HG02571 (cell line): Measurements from ENCODE around the gene PDGFRB.

ENCODE experiments used
- ATAC-seq: cut with Tn5 transposase; IDR thresholded peaks from one replicate; pipeline ENCODE4 v1.9.1; 2021; ENCODE audit warnings: mild to moderate bottlenecking, moderate library complexity; ENCODE audit not compliant: unreplicated experiment

PDGFRB gene

DNA sequence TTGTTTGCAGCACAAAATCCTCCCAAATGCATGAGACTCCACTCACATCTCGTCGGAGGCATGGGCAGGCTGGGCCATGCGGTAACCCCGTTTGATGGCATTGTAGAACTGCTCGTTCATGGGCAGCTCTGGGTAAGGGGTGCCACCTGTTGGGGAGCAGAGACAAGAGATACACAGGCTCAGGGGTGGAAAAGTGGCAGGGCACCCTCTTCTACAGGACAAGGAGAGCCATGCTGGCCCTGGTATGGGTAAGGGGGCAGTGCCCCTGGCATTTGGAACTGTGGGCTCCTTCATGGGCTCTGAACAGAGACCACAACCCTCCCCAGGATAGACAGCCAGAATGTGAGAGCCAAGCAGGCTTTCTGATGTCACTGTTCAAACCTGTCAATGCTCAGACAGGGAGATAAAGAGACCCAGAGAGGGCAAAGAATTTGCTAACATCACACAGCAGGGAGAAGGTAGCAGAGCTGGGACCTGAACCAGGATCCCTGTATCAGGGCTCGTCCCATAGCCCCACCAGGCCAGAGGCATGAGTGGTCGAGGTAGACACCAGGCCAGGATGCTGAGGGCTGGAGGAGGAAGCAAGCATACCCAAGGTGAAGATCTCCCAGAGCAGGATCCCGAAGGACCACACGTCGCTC lies 36.1 kb downstream of the PDGFRB start:
- no peak for ATAC-seq

DNA sequence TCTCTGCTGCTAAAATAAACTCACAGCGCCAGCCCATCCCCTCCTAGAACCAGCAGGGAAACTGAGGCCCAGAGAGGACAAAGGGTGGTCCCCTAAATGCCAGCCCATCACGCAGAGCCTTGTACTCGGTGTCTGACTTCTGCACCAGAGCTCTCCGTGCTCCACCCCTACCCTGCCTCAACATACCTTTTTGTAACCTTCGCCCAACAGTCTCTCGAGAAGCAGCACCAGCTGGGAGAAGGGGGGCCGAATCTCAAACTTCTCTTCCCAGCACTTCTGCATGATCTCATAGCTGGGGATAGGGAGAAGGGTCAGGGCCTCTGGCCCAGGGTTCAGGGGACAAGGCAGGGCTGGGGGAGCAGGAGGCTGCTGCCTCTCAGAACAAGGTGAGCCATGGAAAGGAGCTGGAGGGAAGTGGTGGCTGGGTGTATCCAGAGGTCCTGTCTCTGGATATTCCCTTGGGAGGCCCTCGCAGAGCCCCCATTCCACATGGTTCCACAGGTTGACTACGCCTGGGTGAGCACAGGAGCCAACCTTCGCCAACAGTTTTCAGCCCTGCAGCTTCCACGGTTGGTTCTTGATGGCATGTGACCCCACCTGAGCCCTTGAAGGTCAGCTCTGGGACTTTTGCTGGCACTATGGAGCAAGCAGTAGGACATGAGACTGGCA lies 37.0 kb downstream of the PDGFRB start:
- ATAC-seq: no peak

DNA sequence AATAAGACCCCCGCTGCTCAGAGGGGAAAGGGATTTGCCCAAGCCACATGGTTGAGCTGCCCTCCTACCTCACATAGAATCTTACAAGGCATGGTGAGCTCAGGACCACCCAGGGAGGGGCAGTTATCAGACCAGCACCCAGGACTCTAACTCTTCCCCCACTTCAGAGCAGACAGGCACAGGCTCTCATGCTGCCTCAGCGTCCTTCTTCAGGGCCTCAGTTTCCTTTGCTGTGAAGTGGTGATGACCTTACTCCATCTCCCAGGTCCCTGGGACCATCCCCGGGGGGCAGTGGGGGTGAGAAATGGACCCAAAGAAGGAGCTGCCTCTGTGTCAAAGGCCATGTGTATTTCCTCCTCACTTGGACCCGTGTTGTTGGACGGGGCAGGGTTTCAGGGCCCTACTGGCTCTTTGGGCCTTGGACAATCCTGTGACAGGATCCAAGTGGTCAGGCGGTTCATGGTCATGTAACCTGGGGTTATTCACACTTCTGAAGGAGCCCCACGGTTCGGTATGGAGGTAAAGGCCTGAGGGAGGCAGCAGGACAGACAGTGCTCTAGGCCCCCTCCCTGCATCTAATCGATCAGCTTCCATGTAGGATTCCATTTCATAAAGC lies 37.6 kb downstream of the PDGFRB start:
- no peak for ATAC-seq

- no peak for ATAC-seq
Observed at GRCh38 chr5:150116667-150117400, 38.8 kb downstream of the PDGFRB start.

DNA sequence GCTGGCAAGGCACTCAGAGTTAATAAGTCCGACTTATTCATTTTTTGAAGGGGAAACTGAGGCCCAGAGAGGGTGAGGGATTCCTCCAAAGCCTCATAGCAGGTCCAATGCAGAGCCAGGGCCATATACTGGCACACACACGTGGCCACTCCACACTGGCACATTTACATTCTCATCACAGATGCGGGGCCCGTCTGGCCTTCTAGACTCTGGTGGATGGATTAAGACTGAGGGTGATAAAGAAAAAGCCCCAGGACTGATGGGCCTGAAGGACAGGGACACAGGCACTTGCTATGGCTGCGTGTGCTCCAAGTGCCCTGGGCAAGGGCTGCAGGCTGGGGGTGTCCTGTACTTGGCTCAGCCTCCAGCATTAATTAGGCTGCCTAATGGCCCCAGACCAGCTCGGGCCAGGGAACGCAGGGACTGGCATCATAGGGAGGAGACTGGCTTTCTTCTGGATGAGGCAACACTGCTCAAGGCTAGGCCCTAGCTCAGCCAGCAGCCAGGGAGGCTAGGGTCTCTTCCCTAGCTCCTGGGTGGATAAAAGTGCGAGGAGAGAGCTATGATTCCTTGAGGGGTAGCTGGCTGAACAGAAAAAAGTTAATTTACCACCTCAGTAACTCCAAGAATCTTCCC lies 40.8 kb downstream of the PDGFRB start:
- ATAC-seq: no peak

DNA sequence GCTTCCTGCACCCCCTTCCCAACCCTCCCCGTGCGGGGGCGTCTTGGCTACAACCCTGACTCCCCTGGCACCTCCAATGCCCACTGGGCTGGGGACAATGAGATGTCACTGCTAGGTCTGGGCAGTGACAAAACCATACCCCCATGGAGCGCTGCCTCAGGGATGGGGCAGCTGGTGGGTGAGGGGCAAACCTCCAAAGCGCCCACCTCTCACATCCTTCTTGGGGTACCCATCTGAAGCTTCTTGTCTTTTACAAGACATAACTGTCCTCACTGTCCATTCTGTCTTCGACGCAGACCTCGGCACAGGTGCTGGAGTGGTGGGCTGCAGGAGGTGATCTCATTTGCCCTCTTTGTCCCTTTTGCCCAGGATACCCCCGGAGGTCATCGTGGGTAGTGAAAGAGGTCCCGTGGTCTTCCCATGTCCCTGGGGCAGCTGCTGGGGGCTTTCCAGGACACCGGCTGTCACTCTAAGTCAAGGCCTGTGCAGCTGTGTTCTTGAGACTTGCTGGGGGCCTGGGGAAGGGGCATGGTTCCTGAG lies 41.5 kb downstream of the PDGFRB start:
- ATAC-seq: no peak

DNA sequence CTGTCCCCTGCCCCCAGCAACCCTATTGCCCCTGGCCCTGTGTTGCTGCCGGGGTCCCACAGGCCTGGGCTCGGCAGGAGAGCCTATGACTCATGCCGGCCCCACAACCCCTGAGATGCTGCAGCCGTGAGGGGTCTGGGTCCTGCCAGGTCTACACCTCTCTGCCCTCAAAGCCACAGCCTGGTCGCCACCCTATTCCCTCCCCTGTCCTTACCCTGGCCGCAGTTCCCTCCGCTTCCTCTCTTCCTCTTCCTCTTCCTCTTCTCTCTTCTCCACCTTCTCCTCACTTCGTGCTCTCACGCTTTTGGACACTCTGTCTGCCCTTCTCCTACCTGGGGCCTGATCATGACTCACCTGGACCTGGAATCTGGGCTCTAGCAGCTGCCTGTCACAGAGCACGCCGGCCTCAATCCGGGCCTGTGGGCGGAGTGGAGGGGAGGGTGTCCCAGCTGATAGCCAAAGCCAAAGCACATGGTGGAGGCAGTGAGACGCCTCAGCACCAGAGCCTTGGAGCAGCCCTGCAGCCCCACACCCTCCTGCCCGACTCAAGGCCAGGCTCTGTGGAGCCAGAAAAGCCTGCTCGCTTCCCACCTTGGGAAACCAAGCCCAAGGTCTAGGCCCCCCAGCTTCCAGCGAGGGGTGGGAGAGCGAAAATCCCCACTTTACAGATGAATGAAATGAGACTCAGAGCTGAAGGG lies 42.4 kb downstream of the PDGFRB start:
- no peak for ATAC-seq

- no peak for ATAC-seq
Observed at GRCh38 chr5:150112201-150113046, 43.2 kb downstream of the PDGFRB start.

GRCh38 chr5:150111122-150111521 lies 44.5 kb downstream of the PDGFRB start:
- no peak for ATAC-seq

DNA sequence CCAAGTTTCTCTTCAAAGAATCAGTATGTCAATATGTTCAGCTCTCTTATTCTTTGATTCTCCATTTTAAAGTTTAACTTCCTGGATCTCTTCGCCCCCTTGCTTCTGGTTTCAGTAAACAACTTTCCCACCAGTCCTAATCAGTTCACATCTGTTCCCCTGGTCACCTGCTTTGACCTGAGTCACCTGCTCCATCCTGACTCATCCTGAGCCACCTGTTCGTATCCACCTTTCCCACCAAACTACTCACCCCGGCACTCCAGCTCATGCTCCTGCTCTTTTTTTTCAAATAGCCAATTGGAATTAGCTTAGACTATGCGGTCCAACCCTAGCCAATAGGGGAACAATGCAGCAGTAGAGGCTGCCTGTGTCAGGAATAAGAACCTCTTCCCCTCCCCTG lies 45.7 kb downstream of the PDGFRB start:
- ATAC-seq: no peak

DNA sequence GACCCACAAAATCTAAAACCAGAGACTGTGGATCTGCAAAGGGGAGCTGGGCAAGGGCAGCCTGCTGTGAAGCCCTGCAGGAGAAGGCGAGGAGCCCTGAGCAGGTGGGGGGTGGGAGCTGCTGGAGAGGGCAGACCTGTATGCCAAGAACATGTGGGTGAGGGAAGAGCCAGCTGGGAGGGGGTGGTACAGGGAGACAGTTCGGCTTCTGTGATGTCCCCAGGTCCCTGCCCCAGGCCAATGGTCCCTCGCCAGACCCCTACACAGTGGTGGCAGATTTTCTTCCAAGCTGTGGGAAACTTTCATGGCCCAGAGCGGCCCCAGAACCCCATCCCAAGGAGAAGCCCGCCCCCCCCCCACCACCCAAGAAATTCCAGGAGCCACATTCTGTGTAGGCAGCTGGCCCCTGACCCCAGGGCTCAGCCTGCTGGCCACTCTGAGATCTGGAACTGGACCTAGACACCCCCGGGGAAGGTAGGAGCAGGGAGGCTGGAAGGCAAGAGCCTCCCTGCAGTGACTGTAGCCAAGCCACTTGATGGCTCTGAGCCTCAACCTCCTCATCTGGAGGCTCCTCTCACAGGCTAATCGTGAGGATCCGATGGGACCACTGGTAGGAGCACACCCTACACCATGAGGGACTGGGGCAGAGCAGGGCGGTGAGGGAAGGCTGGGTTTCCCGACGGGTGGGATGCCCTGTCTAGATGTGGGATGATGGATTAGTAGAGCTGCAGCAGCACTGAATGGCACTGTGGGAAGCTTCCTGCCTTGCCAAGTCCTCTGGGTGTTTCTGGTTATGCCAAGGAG lies 46.7 kb downstream of the PDGFRB start:
- no peak for ATAC-seq

GRCh38 chr5:150107909-150108447 lies 47.7 kb downstream of the PDGFRB start:
- ATAC-seq: no peak

DNA sequence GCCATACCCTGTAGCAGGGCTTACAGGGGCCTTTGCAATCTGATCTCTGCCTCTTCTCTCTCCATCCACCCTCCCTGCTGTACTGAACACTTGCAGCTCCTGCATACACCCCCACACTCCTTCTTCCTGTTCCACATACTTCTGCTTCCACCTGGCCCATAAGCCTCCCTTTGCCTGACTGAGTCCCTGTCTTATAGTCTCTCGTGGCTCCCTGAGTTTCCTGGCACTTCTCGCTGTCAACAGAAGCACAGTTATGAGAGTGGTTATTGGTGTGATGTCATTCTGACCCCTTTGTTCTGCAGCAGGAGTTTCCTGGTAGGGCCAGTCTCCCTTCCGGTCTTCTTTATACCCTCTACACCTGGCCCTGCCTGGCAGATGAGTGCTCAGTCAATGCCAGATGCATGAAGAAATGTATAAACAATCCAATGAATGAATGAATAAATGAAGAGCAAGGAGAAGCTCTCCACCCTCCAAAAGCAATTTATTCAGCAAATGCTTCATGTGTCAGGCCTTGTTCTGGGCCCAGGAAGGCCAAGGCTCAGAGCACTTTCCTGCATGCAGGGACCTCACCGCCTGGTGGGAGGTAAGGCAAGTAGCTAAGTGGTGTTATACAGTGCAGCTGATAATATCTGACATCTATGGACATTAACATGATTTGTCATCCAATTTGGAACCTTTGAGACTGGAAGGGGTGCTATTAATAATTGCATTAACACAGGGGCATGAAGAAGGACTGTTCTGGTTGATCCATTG lies 48.8 kb downstream of the PDGFRB start:
- no peak for ATAC-seq

- no peak for ATAC-seq
Observed at GRCh38 chr5:150105928-150106615, 49.6 kb downstream of the PDGFRB start.

- no peak for ATAC-seq
Observed at GRCh38 chr5:150104550-150104870, 51.1 kb downstream of the PDGFRB start.

DNA sequence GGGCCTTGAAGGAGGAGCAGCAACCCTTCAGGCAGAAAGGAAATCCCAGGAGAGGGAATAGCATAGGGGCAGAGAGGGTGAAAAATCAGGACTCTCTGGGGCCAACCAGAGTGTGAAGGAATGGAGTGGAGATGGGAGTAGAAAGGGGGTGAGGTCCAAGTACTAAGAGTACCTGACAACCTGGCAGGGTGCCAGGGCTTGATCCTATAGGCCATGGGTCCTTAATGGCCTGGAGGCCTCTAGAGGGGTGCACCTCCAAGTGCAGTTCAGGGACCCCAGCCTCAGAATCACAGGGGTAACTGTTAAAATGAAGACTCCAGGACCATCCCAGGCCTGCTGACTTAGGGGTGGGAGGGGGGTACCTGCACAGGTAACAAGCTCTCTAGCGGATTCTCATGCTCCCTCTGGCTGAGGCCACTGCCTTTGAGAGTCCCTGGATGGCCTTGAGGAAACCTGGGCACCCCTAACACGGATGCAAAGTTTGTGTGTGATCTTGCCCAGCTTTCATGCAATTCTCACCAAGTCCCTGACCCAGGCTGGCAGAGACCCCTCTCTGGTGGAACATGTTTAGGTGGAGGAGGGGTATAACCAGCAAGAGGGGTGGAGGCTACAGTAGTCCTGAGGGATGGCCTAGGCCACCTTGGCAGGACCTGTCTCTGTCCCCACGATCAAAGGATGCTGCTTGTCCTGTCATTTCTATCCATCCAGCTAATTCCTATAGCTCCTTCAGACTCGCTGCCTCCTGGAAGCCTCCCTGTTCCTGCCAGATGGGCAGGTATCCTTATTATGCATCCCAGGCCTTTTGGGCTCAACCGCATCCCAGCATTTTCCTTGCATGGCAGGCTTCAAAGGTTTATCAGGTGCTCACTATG lies 51.7 kb downstream of the PDGFRB start:
- no peak for ATAC-seq
